Limb (tissue), 2 donors: ENCODE results near the gene DKC1.

Experiments used
- DNase-seq, 2 donors: peaks; one replicate each; pipeline ENCODE4 v3.0.0-alpha.2; 2016; ENCODE audit errors: extremely low spot score in 2 of 2

Gene DKC1

DNA sequence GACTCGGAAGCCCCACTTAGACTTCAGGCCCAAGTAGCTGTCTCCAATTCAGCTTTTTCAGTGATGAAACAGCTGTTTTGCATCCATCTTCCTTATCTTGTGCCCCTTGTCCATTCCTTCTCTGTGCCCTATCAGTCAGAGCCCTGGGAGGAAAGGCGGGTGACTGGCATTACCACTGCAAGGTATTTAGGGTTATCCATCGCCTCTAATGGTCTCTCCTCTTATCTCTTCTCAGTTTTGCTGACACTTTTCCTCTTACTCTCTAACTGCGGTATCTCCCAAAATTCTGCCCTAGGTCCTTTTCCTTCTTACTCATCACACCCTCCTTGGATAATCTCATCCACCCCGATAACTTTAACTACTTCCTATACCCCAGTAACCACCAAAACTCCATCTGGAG, 25.5 kb upstream of the DKC1 start:
- no peak for DNase-seq

DNA sequence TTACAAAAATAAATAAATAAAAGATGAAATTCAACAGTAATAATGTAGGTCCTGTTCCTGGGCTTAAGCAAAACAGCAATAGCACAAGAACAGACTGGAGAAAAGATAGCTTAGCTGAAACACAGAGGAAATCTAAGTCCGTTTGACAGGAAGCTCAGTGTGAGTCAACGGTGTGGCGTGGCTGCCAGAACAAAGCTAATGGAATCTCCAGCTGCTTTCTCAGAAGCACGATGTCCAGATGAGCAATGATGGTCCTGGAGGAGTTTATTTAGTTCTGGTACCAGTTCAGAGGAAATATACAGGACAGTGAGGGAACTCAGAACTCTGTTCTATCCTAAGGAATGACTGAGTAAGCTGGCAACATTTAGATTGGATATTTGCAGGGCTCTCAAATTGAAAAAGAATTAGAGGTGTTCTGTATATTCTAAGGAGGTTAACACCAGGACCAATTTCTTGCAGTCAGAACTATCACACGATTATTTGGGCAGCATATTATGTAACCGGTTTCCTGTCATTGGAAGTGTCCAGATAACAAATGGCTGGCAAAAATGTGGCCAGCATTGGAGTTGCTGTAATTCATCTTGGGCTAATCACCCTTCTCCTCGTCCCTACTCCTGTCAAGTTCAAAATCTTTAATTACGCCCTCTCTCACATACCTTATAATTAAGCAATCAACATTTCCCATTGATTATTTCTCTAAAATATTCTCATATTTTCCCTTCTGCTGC, 24.5 kb upstream of the DKC1 start:
- no peak for DNase-seq

DNA sequence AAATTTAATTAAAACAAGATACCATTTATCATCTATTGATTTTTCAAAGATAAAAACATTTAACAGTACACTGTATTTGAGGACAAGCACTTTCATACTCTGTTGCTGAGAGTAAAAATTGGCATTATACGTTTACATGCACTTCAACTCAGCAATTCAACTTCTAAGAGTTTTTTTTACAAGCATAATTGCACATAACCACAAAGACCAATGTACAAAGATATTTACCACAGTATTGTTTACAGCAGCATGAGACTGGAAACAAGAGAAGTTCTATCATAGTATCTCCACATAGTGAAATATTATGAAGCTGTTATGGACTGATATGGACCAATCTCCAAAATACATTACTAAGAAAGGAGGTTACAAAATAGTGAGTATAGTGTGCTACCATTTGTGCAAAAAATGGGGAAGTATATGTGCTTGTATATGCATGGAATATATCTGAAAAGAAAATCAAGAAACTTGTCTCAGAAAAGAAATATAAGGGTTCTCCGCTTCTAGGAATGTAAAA, 22.7 kb upstream of the DKC1 start:
- no peak for DNase-seq

DNA sequence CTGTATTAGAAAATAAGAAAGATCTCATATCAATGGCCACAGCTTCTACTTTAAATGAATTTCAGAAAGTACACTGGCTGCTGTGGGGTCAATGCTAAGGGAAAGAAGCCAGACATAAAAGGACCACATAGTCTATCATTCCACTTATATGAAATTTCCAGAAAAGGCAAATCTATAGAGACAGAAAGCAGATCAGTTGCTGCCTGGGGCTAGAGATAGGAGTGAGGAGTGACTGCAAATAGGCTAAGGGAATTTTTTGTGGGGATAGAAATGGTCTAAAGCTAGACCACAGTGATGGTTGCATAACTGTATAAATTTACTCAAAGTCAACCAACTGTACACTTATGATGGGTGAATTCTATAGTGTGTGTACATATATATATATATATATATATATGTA, 20.1 kb upstream of the DKC1 start:
- no peak for DNase-seq

DNA sequence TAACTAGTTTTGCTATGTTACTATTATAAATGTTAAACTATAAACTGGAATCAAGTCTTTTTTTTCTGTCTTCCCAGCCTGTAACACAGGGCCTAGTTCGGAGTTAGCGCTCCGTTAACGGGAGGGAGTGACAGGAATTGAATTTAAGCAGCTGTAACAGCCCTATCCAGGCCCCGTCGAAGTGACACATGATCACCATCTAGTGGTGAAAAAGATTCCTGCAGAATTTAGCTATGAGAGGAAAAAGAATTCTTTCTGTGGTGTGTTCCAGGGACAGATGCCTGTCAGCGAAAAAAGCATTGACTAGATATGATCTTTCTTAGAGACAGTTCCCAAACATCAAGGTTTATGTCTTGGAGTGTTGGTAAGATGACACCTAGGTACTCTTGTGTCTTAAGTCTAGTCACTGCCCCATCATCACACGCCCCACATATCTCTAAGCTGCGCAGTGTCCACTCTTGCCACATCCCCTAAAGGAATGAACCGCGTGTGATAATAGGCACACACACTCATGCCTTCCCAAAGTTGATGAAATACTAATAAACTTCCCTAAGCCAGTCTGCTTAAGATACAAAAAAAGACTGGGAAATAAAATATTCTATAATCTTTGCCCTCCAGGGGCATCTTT, 13.8 kb upstream of the DKC1 start:
- peak in 1 of 2 donors; percentile 63 for DNase-seq

DNA sequence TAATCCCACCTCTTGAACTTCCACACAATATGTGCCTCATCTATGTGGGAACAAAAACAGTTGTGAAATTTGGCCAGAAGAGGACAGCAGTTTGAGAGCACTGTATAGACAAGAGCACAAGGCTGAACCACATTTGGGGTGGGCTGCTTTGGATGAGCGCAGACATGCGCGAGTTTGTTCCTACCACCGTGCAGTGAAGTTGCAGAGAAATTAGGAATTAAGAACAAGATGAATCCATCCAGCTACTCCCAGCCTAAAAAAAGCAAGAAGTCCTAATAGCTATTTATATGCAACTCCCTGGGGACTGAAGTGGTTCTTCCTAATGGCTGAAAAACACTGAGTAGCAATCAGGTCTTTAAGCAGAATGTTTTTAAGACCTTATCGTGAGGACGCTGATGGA, 12.8 kb upstream of the DKC1 start:
- no peak for DNase-seq

DNA sequence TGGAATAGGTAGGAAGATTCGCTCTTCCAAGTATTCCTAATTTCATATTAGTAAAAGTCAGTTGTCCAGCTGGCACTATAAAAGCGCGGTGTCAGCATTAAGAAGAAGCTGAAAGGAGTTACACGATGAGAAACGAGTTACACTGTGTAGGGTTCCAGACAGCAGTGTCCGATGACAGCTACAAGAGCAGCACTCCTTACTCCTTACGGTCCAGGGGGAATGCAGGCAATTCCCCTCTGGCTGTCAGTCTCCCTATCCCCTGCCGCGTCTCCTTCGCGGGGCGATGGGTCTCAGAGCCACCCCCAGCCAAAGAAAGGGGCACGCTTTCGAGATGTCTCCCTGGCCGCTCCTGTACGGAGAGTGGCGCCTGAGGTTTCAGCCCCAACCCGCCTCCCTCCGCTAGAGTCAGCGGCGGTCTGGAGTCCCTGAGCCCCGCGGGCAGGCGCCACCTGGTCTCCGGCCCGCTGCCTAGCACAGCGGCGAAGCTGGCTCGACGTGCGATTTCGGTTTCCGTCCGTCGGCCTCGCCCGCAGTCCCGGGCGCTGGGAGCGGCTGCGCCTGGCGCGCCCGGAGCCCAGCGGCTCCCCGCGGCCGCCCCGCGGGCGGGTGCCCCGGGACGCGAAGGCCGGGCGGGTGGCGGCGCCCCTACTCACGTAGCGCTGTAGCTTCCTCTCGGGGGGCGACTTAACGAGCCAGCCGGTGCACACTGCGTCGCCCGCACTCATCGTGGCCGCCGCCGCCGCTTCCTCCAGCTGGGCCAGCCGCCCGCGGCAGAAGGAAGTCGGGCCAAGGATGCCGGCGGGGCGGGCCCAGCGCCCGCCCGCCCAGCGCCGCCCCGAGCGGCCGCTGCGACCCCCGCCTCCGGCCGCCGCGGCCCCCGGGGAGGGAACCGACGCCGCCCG, 12.1 kb upstream of the DKC1 start, which contains the start of gene GAB3:
Gene GAB3 (minus strand): TSS at position 777 of the 902 bp plus-strand sequence. CDS start 52 bp downstream, at position 725.
- DNase-seq, result peak in 1 of 2 donors; percentile 51

DNA sequence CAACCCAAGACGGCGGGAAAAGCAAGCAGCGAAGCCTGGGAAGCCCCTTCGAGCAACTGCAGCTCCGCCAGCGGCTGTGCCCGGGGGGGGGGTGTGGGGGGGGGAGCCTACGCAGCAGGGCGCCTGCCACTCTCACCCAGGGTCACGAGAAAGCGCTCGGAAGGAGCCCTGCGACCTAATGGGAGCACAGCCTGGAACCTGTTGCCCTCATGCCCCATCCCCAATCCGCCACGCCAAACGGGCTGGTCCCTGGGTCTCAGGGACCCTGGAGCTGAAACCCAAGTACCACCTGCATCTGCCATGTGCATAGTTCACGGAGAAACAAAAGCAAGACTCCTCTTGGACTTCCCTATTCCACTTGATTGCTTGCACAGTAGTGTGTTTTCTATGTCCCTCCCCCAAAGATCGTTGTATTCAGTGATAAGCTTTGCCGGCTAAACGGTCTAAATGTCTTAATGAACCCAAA, 11.4 kb upstream of the DKC1 start:
- no peak for DNase-seq

DNA sequence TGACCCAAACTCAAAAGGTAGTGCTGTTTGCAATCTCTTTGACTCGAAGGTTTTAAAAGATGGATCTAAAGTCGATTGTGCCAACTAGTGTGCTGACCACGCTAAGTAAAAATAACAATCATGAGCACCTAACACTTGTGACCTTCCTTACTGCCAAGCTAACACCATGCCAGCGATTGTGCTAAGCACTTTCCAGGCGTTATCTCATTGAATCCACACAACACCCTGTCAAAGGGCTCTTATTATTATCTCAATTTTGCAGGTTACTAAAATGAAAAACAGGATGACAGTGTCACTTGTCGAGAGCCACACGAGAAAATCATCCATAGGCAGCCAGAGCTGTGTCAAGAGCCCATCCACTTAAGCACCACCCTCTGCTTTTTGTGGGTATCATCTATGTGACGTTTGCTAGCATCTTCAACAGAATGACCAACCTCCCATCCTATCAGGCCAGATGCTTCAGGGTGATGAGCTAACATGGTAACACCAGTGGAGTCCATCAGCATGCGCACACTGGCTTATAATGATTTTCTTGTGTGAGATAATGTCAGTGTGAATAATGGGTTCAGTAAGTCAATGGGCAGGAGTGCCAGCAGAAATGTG, 10.9 kb upstream of the DKC1 start:
- no peak for DNase-seq

DNA sequence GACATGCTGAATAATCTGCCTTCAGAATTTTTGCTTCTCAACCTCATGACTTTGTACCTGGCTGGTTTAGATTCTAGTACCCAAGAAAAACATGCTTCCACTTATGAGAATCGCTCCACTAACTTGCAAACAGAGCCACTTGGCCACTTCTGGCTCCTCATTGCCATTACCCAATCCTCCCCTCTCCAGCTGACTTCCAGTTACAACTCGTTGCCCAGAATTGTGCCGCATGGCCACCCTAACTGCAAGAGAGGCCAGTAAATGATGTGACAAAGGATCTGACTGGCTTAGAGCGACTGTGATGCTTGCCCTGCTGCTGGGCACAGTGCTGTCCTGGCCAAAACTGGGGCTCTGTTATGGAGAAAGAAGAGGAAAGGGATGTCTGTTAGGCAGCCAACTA, 4.0 kb upstream of the DKC1 start:
- DNase-seq, result no peak

DNA sequence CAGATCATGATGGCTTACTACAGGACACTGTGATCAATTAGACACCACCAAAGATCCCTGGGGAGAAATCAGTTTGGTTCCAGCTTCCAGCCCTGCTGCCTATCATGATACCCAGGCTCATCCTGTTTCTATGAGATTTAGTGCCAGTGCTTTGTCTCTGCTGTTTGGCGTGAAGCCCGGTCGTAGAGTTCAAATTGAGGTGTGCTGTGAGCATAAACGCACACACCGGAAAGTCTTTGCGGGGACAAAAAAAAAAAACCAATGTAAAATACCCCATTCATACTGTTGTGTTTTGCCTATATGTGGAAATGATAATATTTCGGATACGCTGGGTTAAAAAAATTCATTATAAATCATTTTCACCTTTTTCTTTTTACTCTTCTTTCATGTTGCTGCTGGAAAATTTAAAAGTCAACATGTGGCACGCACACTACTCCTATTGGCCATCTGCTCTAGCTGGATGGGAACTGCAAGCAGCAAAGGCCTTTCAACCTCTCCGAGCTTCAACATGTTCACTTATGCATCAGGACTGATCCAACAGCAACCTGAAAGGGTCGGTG, 607 bp upstream of the DKC1 start:
- DNase-seq, result no peak

DNA sequence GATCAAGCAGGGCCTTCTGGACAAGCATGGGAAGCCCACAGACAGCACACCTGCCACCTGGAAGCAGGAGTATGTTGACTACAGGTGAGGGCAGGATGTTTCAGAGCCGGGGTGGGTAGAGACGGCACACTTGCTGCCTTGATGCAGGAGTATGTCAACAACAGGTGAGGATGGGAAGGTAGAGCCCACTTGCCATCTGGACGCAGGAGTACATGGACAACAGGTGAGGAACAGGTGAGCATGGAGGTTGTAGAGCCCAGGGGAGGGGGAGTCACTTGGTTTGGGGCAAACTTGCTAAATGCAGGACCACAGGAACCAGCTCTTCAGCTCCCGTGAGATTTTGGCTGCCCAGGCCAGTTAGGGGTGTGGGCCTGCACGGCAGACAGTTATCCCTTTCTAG, 12.0 kb downstream of the DKC1 start:
- no peak for DNase-seq

DNA sequence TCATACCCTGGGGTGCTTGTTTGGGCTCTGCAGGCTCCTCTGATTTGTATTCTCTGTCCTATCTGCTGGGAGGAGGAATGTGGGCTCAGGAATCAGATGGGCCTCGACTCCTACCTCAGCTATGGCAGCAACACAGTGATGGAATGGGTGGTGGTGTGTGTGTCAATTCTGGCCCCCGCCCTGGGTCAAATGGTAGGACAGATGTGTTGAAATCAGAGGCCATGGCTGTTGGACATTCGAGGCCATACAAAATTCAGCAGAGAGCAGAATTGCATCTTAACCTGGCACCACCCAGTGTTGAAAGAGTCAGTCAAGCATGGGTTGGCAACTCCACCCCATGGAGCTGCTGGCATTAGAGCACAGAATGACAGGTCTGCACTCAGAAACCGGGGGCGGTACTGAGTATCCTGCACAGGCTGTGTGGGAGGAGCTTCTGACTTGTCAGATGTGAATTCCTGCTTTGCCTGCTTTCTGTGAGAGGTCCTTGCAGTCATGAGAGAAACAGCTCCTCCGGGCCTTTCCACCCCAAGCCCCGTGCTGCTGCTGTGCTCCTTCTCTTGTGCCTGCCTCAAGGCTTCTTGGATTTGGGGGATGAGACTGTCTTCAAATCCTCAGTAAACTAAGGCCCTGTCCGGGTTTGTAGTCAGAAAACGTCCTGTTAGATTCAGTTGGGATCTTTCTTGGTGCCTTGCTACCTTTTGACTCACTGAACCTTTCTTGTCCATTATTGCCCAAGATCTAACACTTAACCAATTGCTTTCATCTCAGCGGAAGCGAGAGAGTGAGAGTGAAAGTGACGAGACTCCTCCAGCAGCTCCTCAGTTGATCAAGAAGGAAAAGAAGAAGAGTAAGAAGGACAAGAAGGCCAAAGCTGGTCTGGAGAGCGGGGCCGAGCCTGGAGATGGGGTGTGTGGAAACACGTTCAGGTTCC, 13.0 kb downstream of the DKC1 start:
- no peak for DNase-seq

DNA sequence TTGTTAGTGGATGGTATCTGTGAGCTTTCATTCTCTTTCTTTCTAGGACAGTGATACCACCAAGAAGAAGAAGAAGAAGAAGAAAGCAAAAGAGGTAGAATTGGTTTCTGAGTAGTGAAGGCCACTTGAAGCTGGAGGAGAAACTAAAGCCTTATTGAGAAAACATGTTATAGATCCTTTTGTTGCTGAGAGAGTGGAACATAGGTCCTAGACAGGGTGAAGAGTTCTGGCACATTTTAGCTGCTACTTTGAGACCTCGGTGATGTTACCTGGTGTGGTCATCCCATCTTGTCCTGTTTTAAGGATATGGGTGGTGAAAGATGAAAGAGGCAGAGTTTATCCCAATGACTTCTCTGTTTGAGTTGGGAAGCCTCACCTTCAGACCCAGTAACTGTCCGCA, 14.1 kb downstream of the DKC1 start:
- DNase-seq, result no peak

DNA sequence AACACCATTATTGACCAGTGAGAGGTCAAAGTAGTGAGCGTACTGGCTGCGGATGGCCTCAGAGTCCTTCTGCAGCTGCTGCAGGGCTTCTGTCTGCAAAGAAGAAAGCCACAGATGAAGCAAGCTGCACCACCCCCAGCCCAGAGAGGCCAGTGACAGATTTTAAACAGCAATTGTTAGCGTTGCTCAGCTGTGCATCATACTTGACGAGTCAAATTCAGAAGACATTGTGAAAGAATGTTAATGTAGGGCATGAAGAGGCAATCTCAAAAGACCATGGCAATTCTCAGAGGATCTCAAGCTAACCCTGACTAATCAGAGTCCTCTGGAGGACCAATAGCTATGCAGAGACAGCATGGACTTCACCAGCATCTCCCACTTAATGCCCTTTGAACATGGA, 16.6 kb downstream of the DKC1 start:
- no peak for DNase-seq

DNA sequence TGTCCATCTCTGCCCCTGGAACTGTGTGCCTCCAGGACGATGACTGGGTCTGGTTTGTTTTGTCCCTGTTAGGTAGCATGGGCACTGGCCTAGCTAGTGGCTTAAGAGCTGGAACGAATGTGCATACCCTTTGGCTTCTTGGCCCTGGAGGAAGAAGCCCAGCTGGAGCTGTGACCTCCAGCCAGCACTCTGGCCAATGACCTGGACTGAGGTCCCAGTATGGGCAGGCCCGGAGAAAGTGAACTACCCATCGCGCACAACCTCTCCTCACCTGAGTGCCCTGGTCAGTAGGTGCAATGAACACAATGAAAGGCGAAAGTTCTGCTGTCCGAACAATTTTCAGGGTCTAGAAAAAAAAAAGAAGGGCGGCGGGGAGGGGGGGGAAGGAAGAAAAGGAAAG, 18.3 kb downstream of the DKC1 start:
- DNase-seq, result no peak

DNA sequence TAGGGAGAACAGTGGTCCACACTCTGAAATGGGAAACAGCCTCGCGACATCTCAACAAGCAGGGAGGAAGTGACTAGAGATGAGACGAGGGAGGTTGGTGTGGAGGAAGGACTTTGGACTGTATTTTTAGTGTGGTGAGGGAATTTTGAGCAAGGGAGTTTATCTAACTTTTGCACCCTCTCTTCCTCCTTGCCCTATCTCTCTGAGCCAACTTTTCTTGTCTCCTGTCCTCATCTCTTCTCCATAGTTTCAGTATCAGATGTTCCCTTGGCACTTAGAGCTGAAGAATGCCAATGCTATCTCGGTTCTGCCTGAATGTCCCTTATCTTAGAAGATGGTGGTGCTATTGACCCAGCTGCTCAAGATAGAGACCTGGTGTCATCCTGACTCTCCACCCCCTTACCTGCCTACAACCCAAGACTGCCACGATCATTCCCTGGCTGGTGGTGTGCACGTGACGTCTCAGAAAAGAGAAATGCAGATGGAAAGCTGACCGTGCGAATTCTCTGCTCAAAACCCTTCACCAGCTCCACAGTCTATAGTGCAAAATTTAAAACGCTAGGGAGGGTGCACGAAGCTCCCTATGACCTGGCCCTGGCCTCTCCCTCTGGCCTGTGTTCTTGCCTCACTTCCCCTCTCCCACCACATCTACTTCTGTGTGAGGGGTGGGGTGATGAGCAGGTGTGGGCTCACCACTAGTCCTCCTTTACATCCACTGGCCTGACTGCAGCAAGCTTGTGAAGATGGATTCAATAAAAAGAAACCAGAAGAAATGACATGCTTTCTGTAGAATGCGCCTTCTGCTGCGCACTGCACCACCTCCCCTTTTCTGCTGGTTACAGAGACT, 21.7 kb downstream of the DKC1 start:
- no peak for DNase-seq

DNA sequence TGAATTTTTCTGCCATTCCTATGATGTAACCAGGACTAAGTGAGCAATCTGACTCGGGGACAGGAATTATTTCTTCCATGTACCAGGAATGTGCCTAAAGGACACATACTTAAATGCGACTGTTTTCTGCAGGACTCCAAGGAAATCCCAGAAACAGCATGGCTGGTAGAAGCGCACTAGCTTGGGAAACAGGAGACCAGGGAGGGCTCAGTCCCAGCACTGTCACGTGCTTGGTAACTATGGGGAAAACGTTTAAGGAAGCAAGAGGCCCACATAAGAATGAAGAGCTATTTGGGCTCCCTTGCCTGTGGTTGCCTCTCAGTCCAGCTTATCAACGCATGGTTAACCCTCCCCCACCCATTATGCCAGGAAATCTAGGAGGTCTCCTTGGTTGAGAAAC, 23.1 kb downstream of the DKC1 start:
- no peak for DNase-seq

DNA sequence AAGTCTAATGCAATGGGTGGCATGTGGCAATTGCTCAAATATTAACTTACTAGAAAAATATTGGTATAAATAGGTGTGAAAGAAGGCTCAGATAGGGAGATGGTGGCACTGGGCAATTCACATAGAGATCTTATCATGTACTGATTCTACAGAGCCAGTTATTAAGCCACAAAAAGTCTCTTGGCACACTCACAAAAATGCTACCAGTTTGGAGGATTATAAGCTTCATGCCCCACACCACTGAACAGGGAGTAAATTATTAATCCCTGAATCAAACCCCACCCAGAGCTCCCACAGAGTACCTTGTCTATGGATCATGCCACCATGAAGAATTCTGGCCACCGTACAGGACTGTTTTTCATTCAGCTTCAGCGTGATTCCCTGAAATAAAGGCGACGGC, 28.8 kb downstream of the DKC1 start:
- DNase-seq, result no peak
